ENCODE results near the gene SLC17A7.

DNA sequence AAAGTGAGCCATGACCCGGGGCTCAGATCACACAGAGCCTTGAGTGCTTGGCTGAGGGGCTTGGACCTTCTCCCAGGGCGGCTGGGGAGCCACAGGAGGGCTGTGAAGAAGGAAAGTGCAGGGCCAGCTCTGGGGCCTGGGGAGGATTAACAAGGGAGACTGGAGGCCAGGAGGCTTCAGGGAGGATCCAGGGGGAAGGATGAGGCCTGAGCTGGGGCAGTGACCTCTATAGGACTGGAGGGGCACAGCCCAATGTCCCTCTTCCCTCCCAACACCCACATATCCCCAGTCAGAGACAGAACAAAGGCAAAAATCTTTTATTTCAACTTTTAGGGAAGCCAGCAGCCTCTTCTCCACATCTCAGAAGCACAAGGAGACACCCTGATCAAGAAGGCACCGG is 4.7 kb upstream of the SLC17A7 start:
- TF ChIP-seq CTCF (IDR thresholded peaks at IDR 0.05; ENCODE audit: low read depth, low read length, poor library complexity, severe bottlenecking) (no peak), EZH2phosphoT487 (IDR thresholded peaks at IDR 0.05; ENCODE audit: borderline replicate concordance, low read length) (no peak)
